Stimulated activated CD8-positive, alpha-beta memory T cell treated with anti-CD3 and anti-CD28 coated beads, Interleukin-7, amount 100 ng/mL, for 1 hour (primary cell): ENCODE data around the gene SPRR1A.

Experiments used
- DNase-seq, 2 donors: peaks; one replicate each; pipeline ENCODE4 v3.0.0-alpha.2; 2020; ENCODE audit warnings: low read depth in 2 of 2

SPRR1A gene

DNA sequence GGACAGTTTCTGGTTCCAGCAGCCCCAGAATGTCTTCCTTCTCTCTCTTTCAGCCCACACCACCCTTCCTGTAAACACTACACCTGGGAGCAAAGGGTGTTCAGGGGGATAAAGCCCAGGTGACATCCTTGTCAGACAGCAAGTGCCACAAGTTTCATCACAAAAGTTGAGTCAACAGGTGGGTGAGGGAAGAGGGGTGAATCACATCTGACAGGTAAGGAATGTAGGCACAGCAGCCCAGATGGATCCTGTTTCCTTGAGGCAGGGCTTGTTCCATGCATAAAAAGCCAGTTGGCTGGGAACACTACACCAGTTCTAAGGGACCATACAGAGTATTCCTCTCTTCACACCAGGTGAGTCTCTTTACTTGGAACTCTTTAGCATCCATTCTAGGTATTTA, 47.0 kb downstream of the SPRR1A start, which contains the start of gene SPRR1B:
SPRR1B (plus strand) TSS at position 309 of the 400 bp plus-strand sequence. CDS start 1,143 bp downstream, outside the sequence.
- DNase-seq = no peak

DNA sequence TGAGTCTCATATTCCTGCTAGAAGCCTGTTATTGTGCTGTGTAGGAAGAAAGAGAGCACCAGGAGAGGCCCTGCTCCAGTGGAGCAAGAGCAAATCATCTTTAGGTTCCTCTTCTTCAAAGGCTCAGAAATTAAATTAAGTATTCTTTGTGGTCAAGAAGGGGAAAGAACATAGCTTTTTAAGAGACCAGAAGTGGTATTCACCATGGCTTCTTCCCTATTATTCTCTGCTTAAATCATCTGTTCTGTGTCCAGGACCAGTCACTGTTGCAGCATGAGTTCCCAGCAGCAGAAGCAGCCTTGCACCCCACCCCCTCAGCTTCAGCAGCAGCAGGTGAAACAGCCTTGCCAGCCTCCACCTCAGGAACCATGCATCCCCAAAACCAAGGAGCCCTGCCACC, 48.2 kb downstream of the SPRR1A start:
- DNase-seq = no peak

- DNase-seq = no peak
Observed at GRCh38 chr1:153032677-153033308, 48.9 kb downstream of the SPRR1A start.

DNA sequence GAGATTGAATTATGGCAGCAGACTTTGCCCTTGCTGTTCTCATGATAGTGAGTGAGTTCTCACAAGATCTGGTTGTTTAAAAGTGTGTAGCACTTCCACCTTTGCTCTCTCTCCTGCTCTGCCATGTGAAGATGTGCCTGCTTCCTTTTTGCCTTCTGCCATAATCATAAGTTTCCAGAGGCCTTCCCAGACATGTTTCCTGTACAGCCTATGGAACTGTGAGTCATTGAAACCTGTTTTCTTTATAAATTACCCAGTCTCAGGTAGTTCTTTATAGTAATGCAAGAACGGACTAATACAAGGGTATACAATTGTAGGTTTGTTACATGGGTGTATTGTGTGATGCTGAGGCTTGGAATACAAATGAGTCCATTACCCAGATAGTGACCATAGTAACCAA, 51.3 kb downstream of the SPRR1A start:
- DNase-seq = no peak
